GM12801 (cell line): Measurements from ENCODE around the gene TANK.

Source experiments
- TF ChIP-seq, protein P1 (sequence below): IDR thresholded peaks from one replicate; pipeline ENCODE4 v1.5.1; 2011; ENCODE audit warnings: control low read depth; ENCODE audit not compliant: insufficient read length; ENCODE audit errors: extremely low read depth

Gene TANK

DNA sequence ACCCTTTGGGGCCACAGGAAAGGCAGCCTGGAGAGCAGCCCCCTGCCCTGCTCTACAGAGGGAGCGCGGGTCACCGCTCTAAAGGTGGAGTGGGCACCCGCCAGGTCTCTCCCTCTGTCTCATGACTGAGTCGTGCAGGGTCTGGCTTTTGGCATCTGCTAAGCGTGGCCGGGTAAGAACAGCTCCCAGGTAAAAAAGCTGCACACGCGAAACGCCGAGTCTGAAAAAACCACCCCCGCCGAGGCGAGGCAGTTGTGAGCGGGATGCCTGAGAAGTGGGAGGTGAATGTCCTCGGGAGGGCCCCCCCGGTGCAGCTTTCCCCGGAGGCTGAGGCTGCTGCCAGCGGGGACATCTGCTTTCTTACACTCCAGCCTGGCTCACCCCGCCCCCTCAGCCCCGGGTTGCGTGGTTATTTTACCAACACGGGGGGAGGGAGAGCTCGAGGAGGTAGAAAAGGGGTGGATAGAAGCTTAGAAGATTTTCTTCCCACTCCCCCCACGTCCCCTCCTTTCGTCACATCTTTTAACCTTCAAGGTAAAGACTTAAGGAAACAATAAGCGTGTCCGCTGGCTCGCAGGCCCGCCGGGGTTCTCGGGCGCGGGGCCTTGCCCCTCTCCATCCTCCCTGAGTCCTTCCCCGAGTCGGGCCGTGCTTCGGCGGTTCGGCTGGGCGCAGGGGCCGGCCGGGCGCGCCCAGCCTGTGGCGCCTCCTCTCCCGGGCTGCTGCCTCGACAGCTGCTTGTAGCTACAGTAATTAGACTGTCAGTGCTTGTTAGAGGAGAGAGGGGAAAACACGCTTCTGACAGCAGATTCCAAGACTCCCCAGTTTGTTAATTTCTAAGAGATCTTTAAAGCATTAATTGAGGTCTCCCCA is 77.4 kb downstream of the TANK start:
- TF ChIP-seq, protein P1, sequence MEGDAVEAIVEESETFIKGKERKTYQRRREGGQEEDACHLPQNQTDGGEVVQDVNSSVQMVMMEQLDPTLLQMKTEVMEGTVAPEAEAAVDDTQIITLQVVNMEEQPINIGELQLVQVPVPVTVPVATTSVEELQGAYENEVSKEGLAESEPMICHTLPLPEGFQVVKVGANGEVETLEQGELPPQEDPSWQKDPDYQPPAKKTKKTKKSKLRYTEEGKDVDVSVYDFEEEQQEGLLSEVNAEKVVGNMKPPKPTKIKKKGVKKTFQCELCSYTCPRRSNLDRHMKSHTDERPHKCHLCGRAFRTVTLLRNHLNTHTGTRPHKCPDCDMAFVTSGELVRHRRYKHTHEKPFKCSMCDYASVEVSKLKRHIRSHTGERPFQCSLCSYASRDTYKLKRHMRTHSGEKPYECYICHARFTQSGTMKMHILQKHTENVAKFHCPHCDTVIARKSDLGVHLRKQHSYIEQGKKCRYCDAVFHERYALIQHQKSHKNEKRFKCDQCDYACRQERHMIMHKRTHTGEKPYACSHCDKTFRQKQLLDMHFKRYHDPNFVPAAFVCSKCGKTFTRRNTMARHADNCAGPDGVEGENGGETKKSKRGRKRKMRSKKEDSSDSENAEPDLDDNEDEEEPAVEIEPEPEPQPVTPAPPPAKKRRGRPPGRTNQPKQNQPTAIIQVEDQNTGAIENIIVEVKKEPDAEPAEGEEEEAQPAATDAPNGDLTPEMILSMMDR, result no peak

DNA sequence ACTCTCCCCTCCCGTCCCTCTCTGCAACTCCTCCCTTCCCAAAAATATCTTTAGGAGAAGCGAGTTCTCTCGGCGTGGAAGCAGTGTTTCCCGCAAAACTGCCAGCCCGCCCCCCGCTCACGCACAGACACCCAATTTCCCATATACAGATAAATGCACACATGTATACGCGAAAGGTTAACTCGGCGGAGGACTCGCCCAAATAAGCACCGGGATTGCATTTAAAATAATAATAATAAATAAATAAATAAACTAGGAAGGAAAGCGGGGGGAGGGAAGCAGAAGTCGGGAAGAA is 78.0 kb downstream of the TANK start:
- TF ChIP-seq, protein P1, result no peak

DNA sequence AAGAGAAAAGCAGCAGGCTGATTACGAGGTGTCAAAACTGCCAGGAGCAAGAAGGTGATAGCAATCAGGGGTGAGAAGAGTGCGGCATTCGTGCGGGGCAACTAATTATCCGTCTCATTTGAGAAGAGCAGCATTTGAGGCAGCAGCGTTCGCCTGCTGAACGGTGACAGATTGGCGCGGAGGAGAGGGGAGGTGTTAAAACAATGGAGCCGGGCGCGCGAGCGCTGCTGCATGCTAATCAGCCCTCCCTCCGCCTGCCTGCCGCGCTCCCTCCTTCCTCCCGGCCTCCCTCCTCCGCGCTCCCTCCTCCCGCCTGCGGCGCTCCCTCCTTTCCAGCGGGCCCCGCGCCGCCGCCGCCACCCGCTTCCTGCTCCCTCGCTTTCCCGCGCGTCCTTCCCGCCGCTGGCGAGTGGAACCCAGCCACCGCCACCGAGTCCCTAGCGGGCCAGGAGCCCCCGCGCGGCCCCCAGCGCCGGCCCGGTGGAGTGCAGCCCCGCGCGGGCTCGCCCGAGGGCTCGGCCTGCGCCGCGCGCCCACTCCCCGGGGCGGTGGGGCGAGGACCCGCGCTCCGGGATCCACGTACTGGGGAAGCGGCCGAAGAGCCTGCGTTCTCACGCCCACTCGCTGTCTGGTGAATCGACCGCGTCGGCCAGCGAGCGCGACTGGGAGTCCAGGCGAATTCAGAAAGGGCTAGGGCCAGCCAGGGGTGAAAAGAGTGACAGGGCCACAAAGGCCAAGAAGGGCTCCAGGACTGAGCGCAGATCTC is 78.5 kb downstream of the TANK start:
- TF ChIP-seq, protein P1, result no peak

DNA sequence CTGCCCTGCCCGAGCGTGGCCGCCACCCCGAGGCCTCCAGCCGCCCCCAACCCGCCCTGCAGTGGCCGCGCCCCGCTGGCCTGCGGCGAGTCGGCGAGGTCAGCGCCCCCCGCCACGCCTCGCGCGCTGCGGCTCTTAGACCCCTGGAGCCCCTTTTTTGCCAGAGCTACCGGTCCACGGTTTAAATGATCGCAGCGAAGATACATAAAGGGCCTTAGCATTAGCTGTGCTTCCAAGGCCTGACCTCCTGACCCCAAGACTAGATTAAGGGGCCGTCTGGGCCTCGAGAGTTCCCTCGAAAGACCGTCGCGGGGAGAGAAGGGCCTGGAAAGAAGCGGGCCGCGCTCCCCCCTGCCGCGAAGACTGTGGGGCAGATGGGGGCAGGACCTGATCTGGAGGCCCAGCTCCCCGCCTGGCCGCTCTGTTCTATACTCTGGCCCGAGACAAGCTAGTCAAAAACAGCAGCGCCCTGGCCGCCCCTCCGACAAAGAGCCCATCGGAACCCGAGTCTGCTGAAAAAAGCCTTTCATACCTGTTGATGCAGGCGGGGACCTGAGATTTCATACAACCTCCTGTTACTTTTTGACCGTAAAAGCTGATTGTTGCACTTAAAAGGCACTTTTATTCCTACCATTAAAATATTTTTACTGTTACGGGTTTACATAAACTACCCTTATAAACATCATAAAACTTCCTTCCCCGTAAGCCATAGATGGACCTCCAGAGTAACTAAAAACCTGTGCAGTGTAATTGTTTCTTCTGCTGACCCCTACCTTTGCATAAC is 79.3 kb downstream of the TANK start:
- TF ChIP-seq, protein P1, result no peak

DNA sequence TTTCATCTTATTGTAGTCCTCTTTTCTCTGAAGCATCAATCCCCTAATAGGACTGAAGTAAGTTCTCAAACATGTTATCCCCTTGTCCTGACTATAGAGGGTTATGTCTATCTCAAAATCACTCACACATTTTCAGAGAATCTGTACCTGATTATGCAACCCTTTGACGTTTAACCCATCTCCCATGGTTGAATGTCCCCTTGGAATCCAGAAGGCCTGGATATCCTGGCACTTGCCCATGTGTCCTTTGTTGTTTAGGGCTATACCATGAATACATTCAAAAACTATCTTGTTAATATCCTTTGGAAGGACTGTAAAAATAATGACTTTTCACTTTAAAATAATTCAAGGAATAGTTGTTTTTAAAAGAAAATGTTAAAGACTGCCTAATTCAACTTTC is 81.7 kb downstream of the TANK start:
- TF ChIP-seq, protein P1, result no peak

DNA sequence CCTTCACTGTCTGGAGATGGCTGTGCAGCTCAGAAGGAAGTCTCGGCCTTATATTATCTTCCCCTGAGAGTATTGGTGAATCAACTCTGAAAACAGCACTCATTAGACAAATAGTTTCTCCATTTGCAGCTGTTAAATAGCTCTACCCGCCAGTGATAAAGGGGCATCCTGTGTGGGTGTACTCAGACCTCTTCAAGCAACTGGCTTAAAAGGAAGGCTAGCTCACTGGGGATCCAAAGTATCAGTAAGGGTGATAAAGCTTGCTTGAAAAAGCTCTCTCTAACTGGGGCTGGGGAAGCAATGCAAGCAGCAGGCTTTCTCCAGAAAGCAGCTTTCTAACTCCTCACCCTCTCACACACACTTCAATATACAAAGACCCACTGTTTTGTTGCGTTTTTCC is 83.1 kb downstream of the TANK start:
- TF ChIP-seq, protein P1, result no peak

DNA sequence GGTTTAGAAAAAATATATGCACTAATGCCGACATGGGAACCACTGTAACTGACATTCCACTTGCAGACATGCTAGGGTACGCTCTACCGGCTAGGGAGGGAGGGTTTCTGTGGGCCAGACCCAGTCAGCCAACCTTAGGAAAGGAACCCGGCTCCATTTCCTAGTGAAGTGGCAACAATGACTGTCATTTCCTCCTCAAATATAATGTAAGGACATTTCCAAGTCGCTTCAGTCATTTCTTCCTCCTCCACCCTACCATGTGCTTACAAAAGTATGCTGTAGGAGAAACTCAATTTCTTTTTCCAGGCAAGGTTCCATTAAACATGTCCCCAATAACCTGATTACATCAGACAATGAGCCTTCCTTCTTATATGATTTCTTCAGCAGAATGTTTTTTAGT is 83.7 kb downstream of the TANK start:
- TF ChIP-seq, protein P1, result no peak
